GM18858 (cell line): Measurements from ENCODE around the gene PRKG2.

Source experiments
- ATAC-seq: cut with Tn5 transposase; IDR thresholded peaks from one replicate; pipeline ENCODE4 v1.9.1; 2021; ENCODE audit not compliant: unreplicated experiment

Gene PRKG2

GRCh38 chr4:81218206-81218605, 3.2 kb upstream of the PRKG2 start:
- no peak for ATAC-seq

- ATAC-seq, result no peak
Observed at GRCh38 chr4:81217779-81218178, 2.8 kb upstream of the PRKG2 start.

DNA sequence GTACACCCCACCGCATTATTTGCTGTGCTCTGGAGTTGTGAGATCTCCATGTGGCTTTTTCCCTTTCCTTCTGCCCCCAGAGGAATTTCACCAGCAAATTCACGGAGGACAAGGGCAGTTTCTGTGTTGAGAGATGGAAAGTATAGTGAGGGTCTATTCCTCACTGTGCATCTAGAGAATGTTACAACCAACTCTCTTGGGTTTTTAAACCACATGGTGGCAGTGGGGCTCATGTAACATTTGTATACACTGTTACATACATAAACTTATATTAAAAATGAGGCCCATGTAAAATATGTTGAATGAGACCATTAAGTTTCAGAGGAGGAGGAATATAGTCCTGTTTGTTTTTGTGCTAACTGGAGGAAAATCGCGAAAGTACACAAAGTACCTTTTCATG, 909 bp upstream of the PRKG2 start:
- no peak for ATAC-seq

GRCh38 chr4:81214144-81214880, 710 bp downstream of the PRKG2 start:
- ATAC-seq, result no peak

- ATAC-seq, result no peak
Observed at GRCh38 chr4:81213671-81214070, 1.4 kb downstream of the PRKG2 start.

DNA sequence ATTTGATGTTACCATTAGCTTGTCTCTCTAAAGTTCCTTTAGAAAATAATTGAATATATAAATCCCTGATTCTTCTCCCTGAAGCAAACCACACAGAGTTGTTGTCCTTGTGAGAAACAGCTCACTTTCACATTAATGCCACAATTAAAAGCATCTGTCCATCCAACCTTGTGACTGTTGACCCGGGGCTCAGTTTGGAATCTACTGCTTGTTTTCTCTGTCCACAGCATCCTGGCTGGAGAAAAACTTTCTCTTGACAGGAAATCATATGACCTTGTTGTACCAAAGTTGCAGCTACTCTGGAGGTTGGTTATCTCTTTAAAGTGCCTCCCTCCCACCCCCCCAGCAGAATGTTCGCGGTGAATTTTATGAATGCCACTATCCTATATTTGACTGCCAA, 3.1 kb downstream of the PRKG2 start:
- ATAC-seq, result no peak

DNA sequence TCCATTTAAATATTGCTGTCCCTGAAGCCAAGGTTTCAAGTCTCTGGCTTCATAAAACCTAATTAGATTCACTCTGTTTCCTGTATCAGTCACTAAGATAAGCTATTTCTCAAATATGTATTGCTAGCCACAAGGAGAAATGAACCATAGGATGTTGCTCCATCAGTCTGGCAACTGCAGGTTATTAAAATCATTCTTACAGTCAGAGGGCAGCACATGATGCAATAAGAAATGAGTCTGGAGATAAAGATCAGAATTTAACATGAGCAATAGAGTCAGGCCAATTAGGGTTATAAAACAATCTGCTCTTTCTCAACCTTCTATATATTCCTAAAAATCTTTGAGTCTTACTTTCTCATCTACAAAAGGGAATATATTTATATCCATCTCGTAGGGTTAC, 7.2 kb downstream of the PRKG2 start:
- no peak for ATAC-seq

GRCh38 chr4:81205302-81205701, 9.7 kb downstream of the PRKG2 start:
- no peak for ATAC-seq

- no peak for ATAC-seq
Observed at GRCh38 chr4:81204571-81204970, 10.5 kb downstream of the PRKG2 start.

DNA sequence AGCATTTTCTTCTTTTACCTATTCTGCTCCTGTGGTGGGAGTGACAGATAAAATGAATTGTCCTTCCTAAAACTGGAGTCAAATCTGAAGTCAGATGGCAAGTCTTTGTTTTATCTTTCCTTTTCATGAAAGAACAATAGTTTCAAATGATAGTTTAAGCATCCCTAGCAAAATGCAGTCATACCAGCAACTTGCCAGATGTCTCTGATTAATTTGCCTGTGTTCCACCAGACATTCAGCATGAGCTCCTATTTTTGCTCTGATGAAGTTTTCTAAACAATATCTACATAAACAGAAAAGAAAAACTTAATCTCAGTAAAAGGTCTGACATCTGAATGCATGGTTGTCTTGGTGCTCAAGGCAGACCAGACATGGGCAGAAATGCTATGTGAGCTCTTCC, 15.2 kb downstream of the PRKG2 start:
- no peak for ATAC-seq

- ATAC-seq, result no peak
Observed at GRCh38 chr4:81198609-81199008, 16.4 kb downstream of the PRKG2 start.

DNA sequence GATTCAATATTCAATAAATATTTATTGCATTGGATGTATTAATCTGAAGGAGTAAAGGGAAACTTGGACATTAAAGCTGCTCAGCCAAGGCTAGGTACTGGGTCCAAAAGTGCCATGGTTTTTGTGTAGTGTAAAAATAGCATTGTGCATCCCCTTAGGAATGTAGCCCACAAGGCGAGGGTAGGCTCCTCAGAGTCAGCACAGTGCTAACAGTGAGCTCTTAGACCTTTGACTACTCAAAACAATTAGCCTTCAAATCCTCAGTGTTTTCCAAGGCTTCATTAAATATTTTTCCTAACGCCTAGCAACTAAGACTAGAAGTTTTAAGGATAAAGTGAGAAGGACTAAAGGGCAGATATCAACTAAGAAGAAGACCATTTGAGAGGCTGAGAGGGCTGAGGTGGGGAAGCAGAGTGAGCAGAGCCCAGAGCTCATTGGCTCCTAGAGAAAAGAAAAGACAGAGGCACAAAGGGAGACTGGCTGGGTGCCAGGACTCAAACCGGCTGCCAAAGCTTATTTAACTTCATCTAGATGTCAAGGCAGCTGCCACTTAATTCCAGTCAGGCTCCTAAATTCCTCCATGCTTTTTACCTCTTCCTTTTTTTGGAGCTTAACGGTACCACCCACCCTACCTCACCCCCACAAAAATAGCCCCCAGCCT, 17.0 kb downstream of the PRKG2 start:
- no peak for ATAC-seq

DNA sequence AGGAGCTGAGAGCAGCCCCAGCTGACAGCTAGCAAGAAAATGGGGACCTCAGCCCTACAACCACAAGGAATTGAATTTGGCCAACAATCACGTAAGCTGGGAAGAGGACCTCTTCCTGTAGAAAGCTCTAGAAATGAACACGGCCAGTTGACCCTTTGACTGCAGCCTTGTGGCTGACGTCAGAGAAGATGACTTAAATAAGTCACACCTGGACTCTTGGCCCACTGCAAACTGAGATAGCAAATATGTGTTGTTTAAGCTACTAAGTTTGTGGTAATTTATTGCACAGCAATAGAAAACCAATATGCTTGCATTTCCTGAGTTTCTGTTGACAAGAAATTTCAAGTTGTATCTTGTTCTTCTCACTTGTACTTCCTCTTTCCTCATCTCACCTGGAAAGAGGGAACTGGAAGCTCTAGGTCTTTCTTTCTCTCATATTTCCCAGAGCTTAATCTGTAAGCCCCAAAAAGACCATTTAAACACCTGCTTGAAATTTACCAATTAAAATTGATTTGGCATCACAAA, 18.8 kb downstream of the PRKG2 start:
- no peak for ATAC-seq

- no peak for ATAC-seq
Observed at GRCh38 chr4:81195475-81195874, 19.5 kb downstream of the PRKG2 start.

- ATAC-seq, result no peak
Observed at GRCh38 chr4:81194286-81194685, 20.7 kb downstream of the PRKG2 start.

- no peak for ATAC-seq
Observed at GRCh38 chr4:81180916-81181315, 34.1 kb downstream of the PRKG2 start.

GRCh38 chr4:81179326-81179725, 35.7 kb downstream of the PRKG2 start:
- no peak for ATAC-seq

DNA sequence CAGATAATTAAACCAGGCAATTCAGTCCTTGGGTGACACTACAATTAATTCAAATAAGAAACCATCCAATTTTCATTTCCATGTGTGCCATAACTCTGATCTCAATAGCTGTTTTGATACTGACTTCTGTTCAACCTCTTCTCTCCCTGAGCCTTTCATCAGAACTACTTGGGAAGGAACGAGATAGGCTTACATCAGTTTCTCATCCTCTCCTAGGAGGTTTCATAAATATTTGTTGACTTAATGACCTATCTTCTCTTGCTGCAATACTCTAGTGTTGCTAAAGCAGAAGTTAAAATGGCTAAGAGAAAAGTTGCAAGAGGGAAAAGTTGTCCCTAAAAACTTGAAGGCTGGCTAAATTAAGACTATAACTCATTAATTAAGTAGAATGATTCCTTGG, 41.8 kb downstream of the PRKG2 start:
- no peak for ATAC-seq

- ATAC-seq, result no peak
Observed at GRCh38 chr4:81166458-81167160, 48.4 kb downstream of the PRKG2 start.

- no peak for ATAC-seq
Observed at GRCh38 chr4:81165861-81166430, 49.1 kb downstream of the PRKG2 start.

- ATAC-seq, result no peak
Observed at GRCh38 chr4:81164623-81165416, 50.2 kb downstream of the PRKG2 start.
